ENCODE measurements around the gene C10orf53.

Gene C10orf53

DNA sequence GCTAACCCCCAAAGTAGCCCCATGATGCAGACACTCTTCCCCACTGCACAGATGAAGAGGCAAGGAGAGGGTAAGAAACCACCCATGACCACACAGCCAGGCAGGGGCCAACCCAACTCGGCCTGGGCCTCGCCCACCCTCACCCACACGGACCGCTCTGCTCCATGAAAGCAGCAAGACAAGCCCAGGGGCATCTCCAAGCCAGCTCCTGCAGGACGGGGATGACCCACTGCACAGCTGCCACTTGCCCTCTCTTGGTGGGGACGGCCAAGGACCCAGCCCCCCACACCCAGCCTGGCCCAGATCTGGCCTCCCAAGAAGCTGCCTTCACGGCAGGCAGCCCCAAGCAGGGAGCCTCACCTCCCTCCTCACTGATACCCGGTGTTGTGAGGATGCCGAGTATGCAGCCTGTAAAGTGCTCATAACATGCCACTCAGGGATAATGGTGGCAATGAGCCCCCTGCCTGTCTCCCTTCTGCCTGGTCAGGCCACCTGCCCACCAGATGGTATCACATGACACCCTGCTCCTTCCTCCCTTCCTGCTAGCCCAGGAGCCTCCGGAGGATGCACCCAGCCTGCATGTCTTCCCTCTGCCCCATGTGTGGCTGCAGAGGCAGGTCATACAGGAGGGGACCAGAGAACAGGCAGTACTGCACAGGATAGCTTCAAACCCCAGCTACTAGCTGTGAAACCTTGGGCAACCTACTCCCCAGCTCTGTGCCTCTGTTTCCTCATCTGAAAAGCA lies 59.3 kb downstream of the C10orf53 start:
- no peak for DNase-seq

DNA sequence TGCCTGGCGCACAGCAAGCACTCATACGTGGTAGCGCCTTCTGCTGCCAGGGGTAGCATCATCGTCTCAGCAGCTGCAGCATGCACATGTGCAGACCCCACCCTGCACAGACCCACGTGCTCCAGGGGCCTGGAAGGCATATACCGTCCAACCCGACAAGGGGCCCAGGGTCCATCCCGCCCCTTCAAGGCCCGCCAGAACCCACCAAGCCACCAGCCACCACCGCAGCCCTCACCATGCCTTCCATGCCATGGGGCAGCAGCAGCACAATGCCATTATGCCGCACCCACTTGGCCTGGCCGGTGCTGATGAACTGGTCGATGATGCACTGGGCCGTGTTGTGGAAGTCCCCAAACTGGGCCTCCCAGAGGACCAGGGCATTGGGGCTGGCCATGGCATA lies 60.0 kb downstream of the C10orf53 start:
- no peak for DNase-seq

- DNase-seq, result no peak
These were observed 61.1 kb downstream of the C10orf53 start for GRCh38 chr10:49740346-49741107.

- DNase-seq, result peak; percentile 6
These were observed 61.9 kb downstream of the C10orf53 start for GRCh38 chr10:49741108-49741995.

DNA sequence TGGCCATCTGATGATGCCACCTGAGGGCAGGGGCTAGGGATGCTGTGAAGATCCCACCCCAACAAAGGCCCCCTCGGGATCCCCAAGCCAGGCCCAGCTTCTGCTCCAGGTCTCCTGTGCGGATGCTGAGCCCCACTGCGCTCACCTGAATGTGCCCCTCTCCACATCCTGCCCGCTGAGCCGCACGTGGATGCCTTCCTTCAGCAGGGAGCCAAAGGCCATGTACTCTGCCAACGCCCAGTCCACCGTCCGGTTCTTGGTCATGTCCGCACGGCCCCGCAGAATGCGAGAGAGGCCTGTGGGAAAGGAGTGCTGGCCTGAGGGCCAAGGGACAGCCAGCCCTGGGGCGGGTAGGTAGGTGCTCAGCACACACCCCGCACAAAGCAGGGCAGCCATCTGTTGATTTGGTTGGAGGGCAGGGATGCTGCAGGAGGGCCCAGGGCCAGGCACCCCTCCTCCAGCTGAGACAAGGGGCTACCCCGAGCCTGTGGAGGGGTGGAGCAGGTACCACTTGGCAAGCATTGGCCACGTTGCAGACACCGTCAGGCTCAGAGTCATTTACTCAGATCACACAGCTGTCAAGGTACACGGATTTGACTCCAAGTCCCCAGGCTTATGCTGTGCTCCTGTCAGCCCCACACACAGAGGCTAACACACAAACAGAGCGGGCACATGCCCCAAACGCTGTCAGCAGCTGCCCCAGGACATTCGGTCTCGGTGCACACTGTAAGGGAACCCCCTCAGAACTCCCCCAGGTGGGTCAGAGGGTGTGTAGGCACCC lies 63.4 kb downstream of the C10orf53 start:
- DNase-seq, result no peak

DNA sequence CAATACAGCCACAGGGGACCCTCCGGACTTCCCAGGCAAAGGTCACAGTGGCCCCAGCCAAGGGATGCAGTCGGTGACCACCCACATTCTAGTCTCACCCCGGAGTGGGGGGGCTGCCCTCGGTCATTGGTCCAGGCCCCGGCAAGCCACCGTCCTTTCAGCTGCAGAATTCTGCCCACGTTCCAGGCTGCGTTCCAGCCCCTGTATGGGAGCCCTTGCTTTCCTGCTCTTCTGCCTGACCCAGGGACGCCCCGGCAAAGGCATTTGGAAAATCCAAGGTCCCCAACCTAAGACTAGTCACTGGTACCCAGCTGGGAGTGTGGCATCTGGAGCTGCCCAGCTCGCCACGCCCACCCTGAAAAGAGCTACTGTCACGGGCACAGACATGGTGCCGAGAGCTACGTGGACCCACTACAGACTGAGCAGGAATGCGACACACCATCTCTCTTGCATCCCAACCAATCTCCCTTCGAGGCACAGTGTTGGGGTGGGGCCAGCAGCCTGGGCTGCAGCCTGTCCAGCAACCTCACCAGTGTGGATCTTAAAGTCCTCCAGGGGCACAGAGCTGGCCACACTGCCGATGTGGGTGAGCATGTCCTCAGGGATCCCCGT lies 64.1 kb downstream of the C10orf53 start:
- DNase-seq, result no peak

GRCh38 chr10:49744091-49744685 lies 64.7 kb downstream of the C10orf53 start:
- no peak for DNase-seq

- peak; percentile 9 for DNase-seq
These were observed 65.6 kb downstream of the C10orf53 start for GRCh38 chr10:49744924-49745605.

DNA sequence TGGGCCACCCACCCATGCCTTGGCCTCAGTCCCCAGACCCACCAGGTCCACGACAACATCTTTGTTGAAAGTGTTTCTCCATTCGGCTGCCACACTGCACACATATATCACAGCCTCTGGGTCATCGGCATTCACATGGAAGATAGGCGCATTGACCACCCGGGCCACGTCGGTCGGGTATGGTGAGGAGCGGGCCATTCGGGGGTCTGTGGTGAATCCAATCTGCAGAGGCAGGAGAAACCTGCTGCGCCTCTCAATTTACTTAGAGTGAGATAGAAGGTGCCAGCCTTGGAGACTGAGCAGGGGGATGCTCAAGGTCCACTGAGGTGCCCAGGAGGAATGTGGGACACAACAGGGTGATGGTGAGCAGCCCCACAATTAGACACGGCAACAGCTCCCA lies 66.3 kb downstream of the C10orf53 start:
- no peak for DNase-seq

DNA sequence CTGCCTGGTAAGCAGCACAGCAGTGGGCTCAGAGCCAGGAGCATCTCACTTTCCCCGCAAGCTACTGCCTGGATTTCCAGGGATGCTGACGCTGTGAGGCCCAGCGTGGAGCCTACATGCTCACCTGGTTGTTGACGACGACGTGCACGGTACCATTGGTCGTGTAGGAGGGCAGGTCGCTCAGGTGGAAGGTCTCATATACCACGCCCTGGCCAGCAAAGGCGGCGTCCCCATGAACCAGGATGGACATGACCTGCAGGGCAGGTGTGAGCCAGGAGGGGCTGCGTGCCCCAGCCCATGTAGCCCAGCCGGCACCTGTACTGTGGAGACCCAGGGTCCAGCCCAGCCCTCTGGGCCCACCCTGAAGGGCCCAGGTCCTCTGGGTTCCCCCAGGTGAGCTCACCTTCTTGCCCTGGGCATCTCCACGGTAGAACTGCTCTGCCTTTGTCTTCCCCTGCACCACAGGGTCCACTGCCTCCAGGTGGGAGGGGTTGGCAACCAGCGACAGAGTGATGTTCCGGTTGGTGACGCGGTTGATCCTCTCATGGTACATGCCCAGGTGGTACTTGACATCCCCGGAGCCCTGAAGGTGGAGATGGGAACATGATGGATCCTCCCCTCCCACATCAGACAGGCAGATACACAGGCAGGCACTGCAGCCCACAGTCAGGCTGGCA lies 67.3 kb downstream of the C10orf53 start:
- DNase-seq, result no peak

Measured in NCI-H82 (cell line).